ENCODE results near the gene CACNB1. TPM values are rescaled to one million over a fixed set of nuclear protein-coding genes. Genes with fewer than 3 reads are reported as not detected.

CACNB1 gene
- total RNA-seq, 4 donors from 2014 or later: 10.1 to 21.7 (median 11.6) TPM

DNA sequence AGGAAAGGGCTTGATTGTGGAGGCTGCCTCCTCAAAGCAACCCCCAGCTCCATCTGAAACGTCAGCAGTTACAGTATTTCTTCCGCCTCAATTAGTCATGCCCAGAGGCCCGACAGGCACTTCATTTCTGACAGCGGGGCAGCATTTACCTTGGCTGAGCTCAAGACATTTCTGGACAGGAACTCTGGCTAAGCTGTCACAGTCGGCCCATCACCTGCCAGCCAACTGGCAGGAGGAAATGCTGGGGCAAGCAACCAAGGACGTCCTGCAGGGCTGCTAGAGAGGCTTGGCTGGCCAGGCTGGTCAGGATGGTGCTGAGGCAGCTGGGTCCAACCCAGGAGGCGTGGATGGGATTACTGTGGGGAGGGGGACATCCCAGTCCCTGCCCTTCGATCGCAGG is 73.8 kb downstream of the CACNB1 start:
- Histone ChIP-seq H3K9me3 (no peaks in the 10 kb centered on the region), H3K4me3 (no peak overlapping the region), H3K4me1 (no peaks in the 10 kb centered on the region), H3K27me3 (no peaks in the 10 kb centered on the region), H3K27ac (no peak overlapping the region), H3K36me3 (no peaks in the 10 kb centered on the region)
- TF ChIP-seq POLR2AphosphoS5 (IDR thresholded peaks at IDR 0.05) (no peak), CTCF (IDR thresholded peaks at IDR 0.05) (no peak), EP300 (IDR thresholded peaks at IDR 0.05; ENCODE audit: low read depth) (no peak), POLR2A (IDR thresholded peaks at IDR 0.05) (no peak)
- intact Hi-C loops (cut with DNase I; ENCODE audit: low total_unique reads) (no loop called here), in situ Hi-C loops (cut with MboI; ENCODE audit: low pct_ligation_motif_present in 1 of 4, low pct_unique_long_range_greater_than_20kb in 1 of 4, low sequenced_read_pairs in 3 of 4) (no loop called here)
- WGBS, 2 donors (ENCODE audit: low coverage in 1 of 2): 82% methylated on average over 7 of the region's 9 CpGs; no CpG with 5 or more reads in 1 of the 2 donors
- no peak for DNase-seq

Other genes starting within 250 kb of the CACNB1 start
- gene FBXO47, start 230.3 kb downstream of the CACNB1 start, total RNA-seq: not detected
- 10 to 100 TPM in 1 of 4 donors, 1 to 10 TPM in 3; 1.6 to 26.2 (median 4.3) TPM for gene PLXDC1, start 46.0 kb downstream of the CACNB1 start, total RNA-seq
- not detected for gene ARL5C, start 31.5 kb downstream of the CACNB1 start, total RNA-seq
- 1,000 to 10,000 TPM; 1,146 to 2,715 (median 2,002) TPM for gene RPL19, start 2.6 kb upstream of the CACNB1 start, total RNA-seq
- gene STAC2, start 28.3 kb upstream of the CACNB1 start, total RNA-seq: not detected
- 10 to 100 TPM; 13.8 to 49.4 (median 23.1) TPM for gene FBXL20, start 204.0 kb upstream of the CACNB1 start, total RNA-seq